Measurements from ENCODE around the gene BEAN1. TPM values are rescaled to one million over a fixed set of nuclear protein-coding genes. Genes with fewer than 3 reads are reported as not detected.

The BEAN1 gene
- total RNA-seq, 1 experiment from 2014 or later, result 0.37 TPM

DNA sequence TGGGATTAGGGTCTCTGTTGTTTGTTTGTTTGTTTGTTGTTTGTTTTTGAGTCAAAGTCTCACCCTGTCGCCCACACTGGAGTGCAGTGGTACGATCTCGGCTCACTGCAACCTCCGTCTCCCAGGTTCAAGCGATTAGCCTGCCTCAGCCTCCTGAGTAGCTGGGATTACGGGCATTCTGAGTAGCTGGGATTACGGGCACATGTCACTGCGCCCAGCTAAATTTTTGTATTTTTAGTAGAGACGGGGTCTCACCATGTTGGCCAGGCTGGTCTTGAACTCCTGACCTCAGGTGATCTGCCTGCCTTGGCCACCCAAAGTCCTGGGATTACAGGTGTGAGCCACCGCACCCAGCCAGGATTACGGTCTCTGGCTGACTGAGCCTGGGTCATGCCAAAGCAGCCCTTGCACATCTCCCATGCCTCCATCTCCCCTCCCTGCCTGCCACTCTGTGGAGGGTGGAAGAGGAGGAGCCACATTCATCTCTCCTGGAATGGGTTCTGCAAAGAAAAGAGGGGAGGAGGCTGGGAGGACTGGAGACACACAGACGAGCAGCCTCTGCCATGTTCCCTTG, 59.2 kb downstream of the BEAN1 start:
- Histone ChIP-seq H3K36me3 (ENCODE audit: low read depth) (no peaks in the 10 kb centered on the region), H4K20me1 (ENCODE audit: insufficient read depth) (no peaks in the 10 kb centered on the region), H3K4me1 (replicated peaks; ENCODE audit: insufficient read depth) (peaks cover 39% of the 10 kb centered on the region), H3K79me2 (ENCODE audit: low read depth) (no peaks in the 10 kb centered on the region), H3K4me2 (peak overlapping the region; percentile 44), H2AFZ (no peak overlapping the region), H3K9me2 (ENCODE audit: insufficient read depth) (no peaks in the 10 kb centered on the region), H3K27ac (peak overlapping the region; percentile 55; the same call in 1 of the 2 replicates), H3F3A (ENCODE audit: insufficient read depth, low read depth) (peaks cover 32% of the 10 kb centered on the region), H3K27me3 (ENCODE audit: insufficient read depth, low read depth) (no peaks in the 10 kb centered on the region), H3K4me3 (no peak overlapping the region), H3K9me3 (ENCODE audit: insufficient read depth, low read depth) (no peaks in the 10 kb centered on the region)
- intact Hi-C loops (cut with micrococcal nuclease; ENCODE audit: unreplicated experiment), result loop anchor here (1.0 to 5.0 kb wide), 4 partner anchors 27 to 104 kb away; partner anchors contain the start of gene CKLF
- CTCF ChIA-PET, result interaction anchor here (0.7 to 1.3 kb wide), 4 partner anchors 22 to 80 kb away, joined by 4 to 8 read pairs (median 6); no protein-coding TSS in a partner anchor
- TF ChIP-seq EZH2 (IDR thresholded peaks at IDR 0.05; ENCODE audit: low read depth), result no peak
- no peak for DNase-seq
- BruUV-seq (replicated peaks), result no TSS peak
- POLR2A ChIA-PET (ENCODE audit: unreplicated experiment), result interaction anchor here (0.7 kb wide), 1 partner anchor 62 kb away, joined by 5 read pairs; no protein-coding TSS in a partner anchor

DNA sequence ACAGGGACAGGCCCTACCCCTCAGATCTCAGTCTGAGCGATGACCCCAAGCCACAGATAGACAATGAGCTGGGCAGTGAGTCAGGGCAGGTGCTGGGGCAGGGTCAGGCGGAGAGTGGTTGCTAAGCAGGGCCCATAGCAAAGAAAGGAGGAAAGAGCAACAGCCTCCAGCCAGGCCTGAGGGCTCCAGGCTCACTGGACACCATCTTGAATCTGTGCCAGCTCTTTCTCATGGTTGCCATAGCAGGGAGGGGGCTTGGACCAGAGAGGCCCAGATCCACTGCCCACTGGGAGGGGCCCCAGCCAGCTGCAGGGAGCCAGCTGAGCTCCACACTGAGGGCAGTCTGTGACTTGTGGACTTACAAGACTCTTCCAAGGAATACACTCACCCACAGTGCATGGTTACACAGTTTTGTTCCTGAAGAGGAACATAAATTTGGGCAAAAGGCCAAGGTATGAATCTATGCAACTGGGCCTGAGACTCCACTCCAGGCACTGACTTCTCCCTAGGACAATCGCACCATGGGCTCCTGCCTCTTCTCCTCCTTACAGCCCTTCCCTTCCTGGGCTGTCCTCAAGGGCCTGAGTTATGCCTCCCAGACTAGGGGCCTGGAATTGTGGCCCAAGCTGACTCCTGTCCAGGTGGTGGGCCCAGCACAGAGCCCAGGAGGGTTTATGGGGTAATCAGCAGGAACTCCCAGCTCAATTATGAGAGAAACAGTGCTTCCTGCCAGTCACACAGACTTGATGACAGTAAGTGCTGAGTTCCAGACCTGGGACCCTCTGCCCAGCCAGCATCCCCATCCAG, 59.9 kb downstream of the BEAN1 start:
- Histone ChIP-seq H3K36me3 (ENCODE audit: low read depth) (no peaks in the 10 kb centered on the region), H3F3A (ENCODE audit: insufficient read depth, low read depth) (peaks cover 32% of the 10 kb centered on the region), H3K79me2 (ENCODE audit: low read depth) (no peaks in the 10 kb centered on the region), H3K9me2 (ENCODE audit: insufficient read depth) (no peaks in the 10 kb centered on the region), H3K27me3 (ENCODE audit: insufficient read depth, low read depth) (no peaks in the 10 kb centered on the region), H2AFZ (no peak overlapping the region), H3K4me1 (replicated peaks; ENCODE audit: insufficient read depth) (peaks cover 39% of the 10 kb centered on the region), H3K27ac (peak overlapping the region; percentile 55), H3K4me3 (no peak overlapping the region), H3K9me3 (ENCODE audit: insufficient read depth, low read depth) (no peaks in the 10 kb centered on the region), H4K20me1 (ENCODE audit: insufficient read depth) (no peaks in the 10 kb centered on the region), H3K4me2 (peak overlapping the region; percentile 44)
- intact Hi-C loops (cut with micrococcal nuclease; ENCODE audit: unreplicated experiment), result loop anchor here (1.0 to 5.0 kb wide), 4 partner anchors 26 to 105 kb away; partner anchors contain the start of gene CKLF
- BruUV-seq (replicated peaks), result no TSS peak
- DNase-seq, result peak; percentile 82 to 92
- TF ChIP-seq EZH2 (IDR thresholded peaks at IDR 0.05; ENCODE audit: low read depth), result no peak
- TF ChIP-seq, protein P1, sequence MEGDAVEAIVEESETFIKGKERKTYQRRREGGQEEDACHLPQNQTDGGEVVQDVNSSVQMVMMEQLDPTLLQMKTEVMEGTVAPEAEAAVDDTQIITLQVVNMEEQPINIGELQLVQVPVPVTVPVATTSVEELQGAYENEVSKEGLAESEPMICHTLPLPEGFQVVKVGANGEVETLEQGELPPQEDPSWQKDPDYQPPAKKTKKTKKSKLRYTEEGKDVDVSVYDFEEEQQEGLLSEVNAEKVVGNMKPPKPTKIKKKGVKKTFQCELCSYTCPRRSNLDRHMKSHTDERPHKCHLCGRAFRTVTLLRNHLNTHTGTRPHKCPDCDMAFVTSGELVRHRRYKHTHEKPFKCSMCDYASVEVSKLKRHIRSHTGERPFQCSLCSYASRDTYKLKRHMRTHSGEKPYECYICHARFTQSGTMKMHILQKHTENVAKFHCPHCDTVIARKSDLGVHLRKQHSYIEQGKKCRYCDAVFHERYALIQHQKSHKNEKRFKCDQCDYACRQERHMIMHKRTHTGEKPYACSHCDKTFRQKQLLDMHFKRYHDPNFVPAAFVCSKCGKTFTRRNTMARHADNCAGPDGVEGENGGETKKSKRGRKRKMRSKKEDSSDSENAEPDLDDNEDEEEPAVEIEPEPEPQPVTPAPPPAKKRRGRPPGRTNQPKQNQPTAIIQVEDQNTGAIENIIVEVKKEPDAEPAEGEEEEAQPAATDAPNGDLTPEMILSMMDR (conservative IDR thresholded peaks at IDR 0.05), result no peak
- POLR2A ChIA-PET (ENCODE audit: unreplicated experiment), result interaction anchor here (0.7 to 0.8 kb wide), 2 partner anchors 21 to 62 kb away, joined by 4 to 5 read pairs; no protein-coding TSS in a partner anchor
- CTCF ChIA-PET, result interaction anchor here (0.7 to 1.3 kb wide), 5 partner anchors 21 to 93 kb away, joined by 3 to 8 read pairs (median 5); no protein-coding TSS in a partner anchor

DNA sequence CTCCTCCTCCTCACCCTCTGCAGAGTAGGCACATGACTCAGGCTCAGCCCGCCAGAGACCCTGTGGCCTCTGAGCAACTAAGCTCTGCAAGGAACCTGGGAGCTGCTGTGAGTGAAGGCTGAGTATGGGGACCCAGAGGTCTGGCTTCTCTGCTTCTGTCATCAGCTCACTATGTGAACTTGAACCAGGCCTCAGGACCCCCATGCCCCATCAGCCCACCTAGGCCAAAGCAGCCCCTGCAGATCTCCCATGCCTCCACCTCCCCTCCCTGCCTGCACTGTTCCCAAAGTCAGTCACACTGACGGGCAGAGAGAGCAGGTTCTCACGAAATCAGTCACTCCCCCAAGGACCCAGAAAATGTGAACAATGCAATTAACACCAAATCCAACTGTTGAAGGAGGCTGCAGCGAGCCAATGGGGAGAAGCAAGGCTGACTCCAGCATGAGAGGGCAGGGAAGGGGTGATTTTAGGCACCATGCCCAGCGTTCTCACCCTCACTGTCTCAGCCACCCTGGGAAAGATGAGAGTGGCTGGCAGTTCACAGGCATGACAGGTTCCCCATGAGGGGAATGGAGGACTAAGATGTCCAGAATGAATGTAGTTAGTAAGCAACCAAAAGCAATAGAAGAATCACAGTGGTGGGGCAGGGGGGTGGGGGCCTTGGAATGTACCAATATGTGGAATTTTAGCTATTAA, 60.6 kb downstream of the BEAN1 start:
- POLR2A ChIA-PET (ENCODE audit: unreplicated experiment), result no interaction called here
- H3K27ac ChIP-seq, result peak overlapping the region; percentile 55
- intact Hi-C loops (cut with micrococcal nuclease; ENCODE audit: unreplicated experiment), result loop anchor here (2.0 to 5.0 kb wide), 2 partner anchors 65 to 100 kb away; partner anchors contain the start of gene CKLF

More for the DNA sequence above, 60.6 kb downstream of the BEAN1 start:
- DNase-seq, result no peak
- peaks cover 39% of the 10 kb centered on the region for H3K4me1 ChIP-seq (replicated peaks; ENCODE audit: insufficient read depth)
- no peaks in the 10 kb centered on the region for H3K36me3 ChIP-seq (ENCODE audit: low read depth)
- H3K9me3 ChIP-seq (ENCODE audit: insufficient read depth, low read depth), result no peaks in the 10 kb centered on the region
- H3K27me3 ChIP-seq (ENCODE audit: insufficient read depth, low read depth), result no peaks in the 10 kb centered on the region
- TF ChIP-seq EZH2 (IDR thresholded peaks at IDR 0.05; ENCODE audit: low read depth), result no peak
- TF ChIP-seq, protein P1 (conservative IDR thresholded peaks at IDR 0.05), result no peak
- peaks cover 32% of the 10 kb centered on the region for H3F3A ChIP-seq (ENCODE audit: insufficient read depth, low read depth)
- H3K79me2 ChIP-seq (ENCODE audit: low read depth), result no peaks in the 10 kb centered on the region
- H3K4me2 ChIP-seq, result peak overlapping the region; percentile 44
- no peak overlapping the region for H2AFZ ChIP-seq
- H3K4me3 ChIP-seq, result no peak overlapping the region
- BruUV-seq (replicated peaks), result no TSS peak
- CTCF ChIA-PET, result interaction anchor here (0.6 to 1.3 kb wide), 3 partner anchors 21 to 93 kb away, joined by 3 to 9 read pairs (median 8); no protein-coding TSS in a partner anchor
- no peaks in the 10 kb centered on the region for H3K9me2 ChIP-seq (ENCODE audit: insufficient read depth)
- no peaks in the 10 kb centered on the region for H4K20me1 ChIP-seq (ENCODE audit: insufficient read depth)

Measured in PC-9 (cell line).